Activated CD4-positive, alpha-beta T cell treated with anti-CD3 and anti-CD28 coated beads, Interleukin-2, amount 10 ng/mL, durations not matched to agents 24 days and 14 days (primary cell): ENCODE measurements around the gene PIK3R2. TPM values are rescaled to one million over a fixed set of nuclear protein-coding genes. Genes with fewer than 3 reads are reported as not detected.
A peak's percentile ranks its signal among the peaks of the same experiment; 100 is the strongest.
"Not testable (repeated sequence)": the region's sequence is repeated elsewhere in the genome, so short reads cannot be mapped to it uniquely, and the experiment has no call there.

Experiments
- DNase-seq: peaks from one replicate; pipeline ENCODE4 v3.0.0; 2022
- H3K27ac Mint-ChIP-seq: one replicate; pipeline ENCODE4 v1.8.0; 2022; ENCODE audit warnings: mild to moderate bottlenecking, mixed read lengths
- H3K27me3 Mint-ChIP-seq: one replicate; pipeline ENCODE4 v1.8.0; 2022; ENCODE audit warnings: mixed read lengths
- H3K36me3 Mint-ChIP-seq: one replicate; pipeline ENCODE4 v1.8.0; 2022; ENCODE audit warnings: low read depth, mild to moderate bottlenecking, mixed read lengths
- H3K4me1 Mint-ChIP-seq: one replicate; pipeline ENCODE4 v1.8.0; 2021; ENCODE audit warnings: mixed read lengths
- H3K4me3 Mint-ChIP-seq: one replicate; pipeline ENCODE4 v1.8.0; 2022; ENCODE audit warnings: mild to moderate bottlenecking, moderate library complexity, mixed read lengths
- H3K9me3 Mint-ChIP-seq: one replicate; pipeline ENCODE4 v1.8.0; 2021; ENCODE audit warnings: mixed read lengths
- intact Hi-C: fragments of 100-400 bp; cut with micrococcal nuclease; formaldehyde crosslinking; loops from one replicate; pipeline ENCODE4 v1.15.1; 2023
- total RNA-seq: library from RNA; stranded (reverse); gene quantifications from 2 replicates; pipeline ENCODE4 v1.2.3, GENCODE V29; 2022

The PIK3R2 gene
- total RNA-seq, 1 donor from 2014 or later, result 20.7 TPM

GRCh38 chr19:18153556-18154134, 682 bp downstream of the PIK3R2 start:
- peak; percentile 80 for DNase-seq
- Mint-ChIP-seq H3K36me3 (peaks cover 13% of the 10 kb centered on the region), H3K27me3 (no peaks in the 10 kb centered on the region), H3K4me3 (peak overlapping the region; percentile 88), H3K9me3 (no peaks in the 10 kb centered on the region), H3K4me1 (peaks cover 24% of the 10 kb centered on the region), H3K27ac (peak overlapping the region; percentile 91)
- intact Hi-C loops, result loop anchor here (1.0 to 2.0 kb wide), 4 partner anchors 8 to 205 kb away; partner anchors contain the start of gene MPV17L2

DNA sequence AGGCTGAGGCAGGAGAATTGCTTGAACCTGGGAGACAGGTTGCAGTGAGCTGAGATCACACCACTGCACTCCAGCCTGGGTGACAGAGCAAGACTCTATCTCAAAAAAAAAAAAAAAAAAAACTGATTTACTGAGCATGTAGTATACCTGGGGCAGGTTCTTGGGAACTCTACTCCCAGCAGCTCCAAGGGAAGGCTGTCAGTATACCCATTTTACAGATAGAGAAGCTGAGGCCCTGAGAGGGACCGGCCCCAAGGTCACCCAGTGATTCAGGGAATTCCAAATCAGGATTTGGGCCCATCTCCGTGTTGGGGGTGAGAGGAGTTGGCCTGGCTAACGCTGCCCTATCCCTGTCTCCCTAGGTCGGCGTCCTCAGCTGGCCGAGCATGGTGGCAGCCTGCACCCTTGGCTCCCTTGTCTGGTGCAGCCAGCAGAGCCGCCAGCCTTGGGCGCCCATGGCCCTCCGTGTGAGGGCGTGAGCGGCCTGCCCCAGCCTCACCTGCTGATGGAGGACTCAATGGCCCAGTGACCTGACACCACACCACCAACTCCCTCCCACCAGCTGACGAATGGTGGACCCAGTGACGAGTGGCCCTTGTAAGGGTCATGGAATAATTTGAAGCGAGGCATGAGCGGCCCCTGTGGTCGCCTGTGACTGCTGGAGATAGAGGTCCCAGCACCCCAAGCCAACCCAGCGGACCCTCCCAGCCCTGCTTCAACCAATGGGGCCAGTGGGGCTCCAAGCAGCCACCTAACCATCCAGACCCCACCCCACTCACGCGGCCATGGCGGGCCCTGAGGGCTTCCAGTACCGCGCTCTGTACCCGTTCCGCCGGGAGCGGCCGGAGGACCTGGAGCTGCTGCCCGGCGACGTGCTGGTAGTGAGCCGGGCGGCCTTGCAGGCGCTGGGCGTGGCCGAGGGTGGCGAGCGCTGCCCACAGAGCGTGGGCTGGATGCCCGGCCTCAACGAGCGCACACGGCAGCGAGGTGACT, 2.4 kb downstream of the PIK3R2 start:
- no peak for DNase-seq
- Mint-ChIP-seq H3K9me3 (no peaks in the 10 kb centered on the region), H3K4me3 (peak overlapping the region; percentile 19), H3K4me1 (peaks cover 25% of the 10 kb centered on the region), H3K27ac (peak overlapping the region; percentile 65), H3K27me3 (no peaks in the 10 kb centered on the region), H3K36me3 (peaks cover 11% of the 10 kb centered on the region)
- intact Hi-C loops, result no loop called here

DNA sequence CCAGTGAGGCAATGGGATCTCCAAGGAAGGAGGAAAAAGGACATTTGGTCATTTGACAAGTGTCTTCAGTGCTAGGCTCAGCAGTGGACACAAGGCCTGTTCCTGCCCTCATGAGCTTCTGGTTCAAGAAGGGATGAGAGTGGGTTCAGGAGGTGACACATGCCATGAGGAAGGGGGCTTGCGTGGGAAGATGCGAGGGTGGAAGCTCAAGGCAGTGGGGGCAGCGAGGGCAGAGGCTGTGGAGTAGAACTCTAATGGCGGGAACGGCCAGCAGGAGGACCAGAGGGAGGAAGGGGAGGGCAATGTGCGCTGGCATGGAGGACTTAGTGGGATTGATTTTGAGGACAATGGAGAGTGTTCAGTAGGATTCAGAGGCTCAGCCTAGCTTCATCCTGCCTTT, 3.3 kb downstream of the PIK3R2 start:
- H3K27me3 Mint-ChIP-seq, result no peaks in the 10 kb centered on the region
- H3K27ac Mint-ChIP-seq, result no peak overlapping the region
- no peak for DNase-seq
- peaks cover 26% of the 10 kb centered on the region for H3K4me1 Mint-ChIP-seq
- H3K9me3 Mint-ChIP-seq, result no peaks in the 10 kb centered on the region
- intact Hi-C loops, result no loop called here
- H3K36me3 Mint-ChIP-seq, result peaks cover 11% of the 10 kb centered on the region
- no peak overlapping the region for H3K4me3 Mint-ChIP-seq

- intact Hi-C loops, result no loop called here
- H3K4me1 Mint-ChIP-seq, result peaks cover 20% of the 10 kb centered on the region
- DNase-seq, result no peak
- no peaks in the 10 kb centered on the region for H3K27me3 Mint-ChIP-seq
- H3K9me3 Mint-ChIP-seq, result no peaks in the 10 kb centered on the region
- H3K36me3 Mint-ChIP-seq, result peaks cover 11% of the 10 kb centered on the region
- H3K4me3 Mint-ChIP-seq, result no peak overlapping the region
- no peak overlapping the region for H3K27ac Mint-ChIP-seq
These were observed 4.0 kb downstream of the PIK3R2 start for GRCh38 chr19:18156841-18157464.

GRCh38 chr19:18157465-18158063, 4.6 kb downstream of the PIK3R2 start:
- H3K4me3 Mint-ChIP-seq, result no peak overlapping the region
- no peaks in the 10 kb centered on the region for H3K27me3 Mint-ChIP-seq
- H3K27ac Mint-ChIP-seq, result no peak overlapping the region
- intact Hi-C loops, result no loop called here
- DNase-seq, result no peak
- H3K9me3 Mint-ChIP-seq, result no peaks in the 10 kb centered on the region
- peaks cover 16% of the 10 kb centered on the region for H3K4me1 Mint-ChIP-seq
- peaks cover 9% of the 10 kb centered on the region for H3K36me3 Mint-ChIP-seq

- H3K27ac Mint-ChIP-seq, result no peak overlapping the region
- H3K4me3 Mint-ChIP-seq, result no peak overlapping the region
- H3K27me3 Mint-ChIP-seq, result no peaks in the 10 kb centered on the region
- intact Hi-C loops, result no loop called here
- H3K4me1 Mint-ChIP-seq, result peaks cover 15% of the 10 kb centered on the region
- peaks cover 12% of the 10 kb centered on the region for H3K36me3 Mint-ChIP-seq
- no peak for DNase-seq
- no peaks in the 10 kb centered on the region for H3K9me3 Mint-ChIP-seq
These were observed 5.5 kb downstream of the PIK3R2 start for GRCh38 chr19:18158467-18158866.

DNA sequence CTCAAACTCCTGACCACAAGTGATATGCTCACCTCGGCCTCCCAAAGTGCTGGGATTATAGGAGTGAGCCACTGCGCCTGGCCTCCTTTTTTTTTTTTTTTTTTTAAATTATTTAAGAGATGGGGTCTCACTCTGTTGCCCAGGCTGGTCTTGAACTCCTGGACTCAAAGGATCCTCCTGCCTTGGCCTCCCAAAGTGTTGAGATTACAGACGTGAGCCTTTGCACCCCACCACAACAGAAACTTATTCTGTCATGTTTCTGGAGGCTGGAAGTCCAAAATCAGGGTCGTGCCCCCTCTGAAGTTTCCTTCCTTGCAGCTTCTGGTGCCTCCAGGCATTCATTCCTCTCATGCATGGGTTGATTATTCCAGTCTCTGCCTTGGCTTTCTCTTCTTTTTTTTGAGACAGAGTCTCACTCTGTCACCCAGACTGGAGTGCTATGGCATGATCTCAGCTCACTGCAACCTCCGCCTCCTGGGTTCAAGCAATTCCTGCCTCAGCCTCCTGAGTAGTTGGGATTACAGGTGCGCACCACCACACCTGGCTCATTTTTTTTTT, 6.2 kb downstream of the PIK3R2 start:
- H3K36me3 Mint-ChIP-seq, result peaks cover 12% of the 10 kb centered on the region
- H3K4me3 Mint-ChIP-seq, H3K27ac Mint-ChIP-seq, intact Hi-C loops, DNase-seq, H3K9me3 Mint-ChIP-seq, H3K27me3 Mint-ChIP-seq: not testable (repeated sequence)
- H3K4me1 Mint-ChIP-seq, result peaks cover 11% of the 10 kb centered on the region

- Mint-ChIP-seq H3K27me3 (no peaks in the 10 kb centered on the region), H3K27ac (no peak overlapping the region), H3K4me1 (peaks cover 6% of the 10 kb centered on the region), H3K9me3 (no peaks in the 10 kb centered on the region), H3K36me3 (peaks cover 11% of the 10 kb centered on the region), H3K4me3 (no peak overlapping the region)
- no peak for DNase-seq
- intact Hi-C loops, result no loop called here
These were observed 6.8 kb downstream of the PIK3R2 start for GRCh38 chr19:18159810-18160209.

DNA sequence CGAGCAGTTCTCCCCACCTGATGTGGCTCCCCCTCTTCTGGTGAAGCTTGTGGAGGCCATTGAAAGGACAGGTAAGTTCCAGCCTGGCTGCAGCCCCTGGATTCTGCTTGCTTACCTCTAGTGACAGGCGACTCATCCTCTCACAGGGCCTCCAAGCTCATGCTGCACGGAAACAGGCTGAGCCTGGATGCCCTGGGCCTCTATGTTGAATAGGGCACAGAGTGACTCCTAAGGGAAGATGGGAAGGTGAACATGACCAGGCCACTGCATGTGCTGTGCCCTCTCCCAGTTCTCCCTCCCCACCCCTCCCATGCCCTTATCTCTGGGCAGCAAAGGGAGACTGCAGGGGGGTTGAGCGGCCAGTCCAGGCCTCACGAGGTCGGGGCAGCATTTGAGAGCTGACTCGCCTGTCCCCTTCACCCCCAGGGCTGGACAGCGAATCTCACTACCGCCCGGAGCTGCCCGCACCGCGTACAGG, 7.6 kb downstream of the PIK3R2 start:
- intact Hi-C loops, result no loop called here
- H3K36me3 Mint-ChIP-seq, result peaks cover 11% of the 10 kb centered on the region

GRCh38 chr19:18160971-18161635, 8.1 kb downstream of the PIK3R2 start:
- intact Hi-C loops, result loop anchor here (1.0 kb wide), 1 partner anchor 8 kb away; the partner anchor contains the start of gene PIK3R2
- Mint-ChIP-seq H3K36me3 (peaks cover 17% of the 10 kb centered on the region), H3K9me3 (no peaks in the 10 kb centered on the region), H3K27ac (peak overlapping the region; percentile 65), H3K4me1 (peaks cover 6% of the 10 kb centered on the region), H3K4me3 (peak overlapping the region; percentile 68), H3K27me3 (no peaks in the 10 kb centered on the region)
- DNase-seq, result peak; percentile 96

More for the DNA sequence above, 7.6 kb downstream of the PIK3R2 start:
- H3K4me1 Mint-ChIP-seq, result peaks cover 6% of the 10 kb centered on the region
- no peak for DNase-seq
- H3K27me3 Mint-ChIP-seq, result no peaks in the 10 kb centered on the region
- no peaks in the 10 kb centered on the region for H3K9me3 Mint-ChIP-seq
- peak overlapping the region; percentile 57 for H3K27ac Mint-ChIP-seq
- peak overlapping the region; percentile 68 for H3K4me3 Mint-ChIP-seq

- no peak for DNase-seq
- Mint-ChIP-seq H3K27ac (peak overlapping the region; percentile 65), H3K36me3 (peaks cover 15% of the 10 kb centered on the region), H3K9me3 (no peaks in the 10 kb centered on the region), H3K4me3 (peak overlapping the region; percentile 51), H3K4me1 (peaks cover 4% of the 10 kb centered on the region), H3K27me3 (no peaks in the 10 kb centered on the region)
- intact Hi-C loops, result loop anchor here (1.0 kb wide), 1 partner anchor 8 kb away; the partner anchor contains the start of gene PIK3R2
These were observed 8.7 kb downstream of the PIK3R2 start for GRCh38 chr19:18161636-18162002.

DNA sequence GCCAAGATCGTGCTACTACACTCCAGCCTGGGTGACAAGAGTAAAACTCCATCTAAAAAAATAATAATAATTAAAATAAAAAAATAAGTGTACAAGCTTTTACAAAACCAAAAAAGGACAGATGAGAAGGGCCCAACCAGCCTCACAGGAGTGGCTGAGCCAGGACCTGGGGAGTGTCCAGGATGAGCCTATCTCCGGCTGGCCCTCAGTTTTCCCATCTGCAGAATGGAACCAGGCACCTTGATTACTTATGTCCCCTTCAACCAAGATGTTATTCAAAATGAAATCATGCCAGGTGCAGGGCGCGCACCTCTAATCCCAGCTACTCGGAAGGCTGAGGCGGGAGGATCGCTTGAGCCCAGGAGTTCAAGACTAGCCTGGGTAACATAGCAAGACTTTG, 11.1 kb downstream of the PIK3R2 start:
- intact Hi-C loops, result no loop called here

More for the DNA sequence above, 11.1 kb downstream of the PIK3R2 start:
- peaks cover 22% of the 10 kb centered on the region for H3K36me3 Mint-ChIP-seq
- H3K4me1 Mint-ChIP-seq, result peaks cover 6% of the 10 kb centered on the region
- no peak overlapping the region for H3K27ac Mint-ChIP-seq
- H3K4me3 Mint-ChIP-seq, result no peak overlapping the region
- no peaks in the 10 kb centered on the region for H3K27me3 Mint-ChIP-seq
- no peaks in the 10 kb centered on the region for H3K9me3 Mint-ChIP-seq
- no peak for DNase-seq
